Astrocyte of the hippocampus (primary cell): ENCODE results near the gene FSTL4.

Source experiments
- DNase-seq: peaks from one replicate; pipeline ENCODE4 v3.0.0; 2011; ENCODE audit warnings: low read depth, low spot score

The FSTL4 gene

DNA sequence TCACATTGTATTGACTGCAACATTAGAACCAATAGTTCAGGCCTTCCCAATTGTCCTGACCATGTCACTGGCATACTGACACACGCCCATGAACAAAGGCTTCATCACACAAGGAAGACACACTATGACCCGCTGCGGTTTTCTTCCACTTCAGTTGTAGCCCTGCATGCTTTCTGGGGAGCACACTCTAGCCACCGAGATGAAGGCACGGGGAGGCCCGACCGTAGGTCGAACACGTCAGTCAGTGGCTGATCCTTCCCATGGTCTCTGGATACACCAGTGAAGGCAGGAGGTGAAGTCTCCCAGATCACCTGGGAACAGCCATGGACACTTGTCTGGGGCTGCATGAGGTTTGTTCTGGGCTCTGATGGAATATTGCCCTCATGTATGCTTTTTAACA is 224.7 kb downstream of the FSTL4 start:
- no peak for DNase-seq

DNA sequence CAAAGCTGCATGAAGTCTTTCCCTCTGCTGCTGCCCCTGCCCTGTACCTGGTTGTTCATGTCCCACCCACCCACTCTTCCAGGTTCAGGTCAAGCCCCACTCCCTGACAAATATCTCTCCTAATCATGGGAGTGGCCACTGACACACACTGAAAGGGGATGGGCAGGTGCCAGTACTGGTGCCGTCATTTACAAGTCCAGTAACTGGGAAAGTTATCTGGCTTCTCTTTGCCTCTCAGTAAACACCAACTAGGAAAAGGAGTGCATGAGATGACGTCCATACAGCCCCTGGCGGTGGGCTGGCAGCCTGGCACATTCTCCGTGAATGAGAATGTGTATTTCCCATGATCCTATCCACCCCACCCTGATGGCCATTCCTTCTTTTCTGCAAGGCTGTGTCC is 225.2 kb downstream of the FSTL4 start:
- DNase-seq = no peak

DNA sequence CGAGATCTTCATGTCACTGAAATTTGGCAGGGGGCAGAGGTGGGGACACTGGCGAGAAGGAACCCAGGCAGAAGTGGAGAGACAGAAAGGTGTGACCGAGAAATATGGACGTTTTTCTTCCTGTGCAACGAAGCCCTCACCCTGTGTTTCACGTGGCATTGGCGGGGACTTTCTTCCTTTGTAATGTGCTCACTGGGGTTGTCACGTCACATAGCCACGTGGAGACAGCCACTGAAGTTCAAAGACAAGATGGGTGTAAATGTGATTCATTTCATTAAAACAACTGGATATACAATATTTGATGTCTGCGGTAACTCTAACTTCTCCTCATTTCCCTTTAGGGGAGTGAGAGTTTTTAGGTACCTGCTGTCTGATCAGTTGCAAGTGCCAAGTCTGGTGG is 225.7 kb downstream of the FSTL4 start:
- DNase-seq = no peak

DNA sequence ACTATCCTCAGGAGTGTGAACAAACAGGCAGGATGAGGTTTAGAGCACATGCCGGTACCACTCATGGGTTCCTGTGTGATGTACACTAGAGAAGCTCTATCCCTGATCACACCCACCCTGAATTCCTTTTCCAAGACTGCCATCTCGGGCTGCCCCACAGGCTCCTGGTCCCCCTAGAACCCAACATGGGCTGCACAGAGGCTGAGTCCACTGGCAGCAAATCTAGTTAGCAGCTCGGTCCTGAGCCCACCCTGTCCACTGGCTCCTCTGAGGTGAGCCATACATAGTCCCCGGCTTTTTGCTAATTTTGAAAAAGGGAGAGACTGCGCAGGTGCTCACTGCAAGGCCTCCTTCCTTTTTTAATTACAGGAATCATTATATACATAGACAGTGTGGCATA is 227.0 kb downstream of the FSTL4 start:
- DNase-seq = no peak

DNA sequence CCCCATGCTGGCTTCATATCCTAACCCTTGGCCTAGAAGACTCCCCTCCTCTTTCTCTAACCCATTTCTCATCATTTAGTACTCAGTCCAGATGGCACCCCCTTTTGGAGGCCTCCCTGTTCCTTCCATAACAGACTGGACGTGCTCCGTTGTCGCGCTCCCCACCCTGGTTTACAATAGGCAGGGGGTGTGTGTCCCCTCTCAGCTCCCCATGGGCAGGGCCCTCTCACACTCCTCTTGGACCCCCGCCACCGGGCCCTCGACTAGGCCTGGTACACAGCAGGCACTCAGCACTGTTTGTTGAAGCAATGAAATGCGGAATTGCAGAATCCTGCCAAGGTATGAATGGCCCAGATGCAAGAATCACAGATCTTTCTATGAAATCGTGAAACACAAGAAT is 227.4 kb downstream of the FSTL4 start:
- no peak for DNase-seq

DNA sequence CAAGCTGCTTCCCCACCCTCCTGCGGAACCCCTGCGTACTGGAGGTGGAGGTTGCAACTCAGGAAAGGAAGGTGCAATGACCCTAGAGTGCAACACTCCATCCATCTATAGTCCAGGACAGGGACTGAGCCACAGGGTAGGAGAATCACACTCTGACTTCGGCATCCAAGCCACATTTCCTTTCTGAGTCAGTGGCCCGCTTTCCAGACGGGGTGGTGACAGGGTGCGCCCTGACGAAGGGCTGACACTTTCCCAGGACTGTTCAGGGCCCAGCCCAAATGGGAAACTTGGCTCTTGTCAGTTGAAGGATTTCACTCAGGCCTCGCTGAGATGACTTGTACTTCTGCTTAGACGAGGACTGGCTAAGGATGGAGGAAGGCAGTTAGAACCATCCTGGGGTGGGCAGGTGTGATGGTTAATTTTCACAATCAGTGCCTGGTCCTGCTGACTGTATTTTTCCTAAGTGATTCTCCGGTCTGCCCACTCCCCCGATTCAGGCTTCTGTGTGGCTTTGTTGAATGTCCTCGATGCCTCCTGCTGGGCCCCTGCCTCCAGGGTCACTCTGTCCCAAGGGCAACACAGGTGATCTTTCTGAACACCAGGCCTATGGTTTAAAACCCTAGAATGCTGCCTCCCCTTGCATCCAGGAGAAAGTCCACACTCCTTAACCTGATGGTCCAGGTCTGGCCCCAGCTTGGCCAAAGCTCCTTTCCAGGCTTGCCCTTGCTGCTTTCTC is 228.1 kb downstream of the FSTL4 start:
- no peak for DNase-seq

DNA sequence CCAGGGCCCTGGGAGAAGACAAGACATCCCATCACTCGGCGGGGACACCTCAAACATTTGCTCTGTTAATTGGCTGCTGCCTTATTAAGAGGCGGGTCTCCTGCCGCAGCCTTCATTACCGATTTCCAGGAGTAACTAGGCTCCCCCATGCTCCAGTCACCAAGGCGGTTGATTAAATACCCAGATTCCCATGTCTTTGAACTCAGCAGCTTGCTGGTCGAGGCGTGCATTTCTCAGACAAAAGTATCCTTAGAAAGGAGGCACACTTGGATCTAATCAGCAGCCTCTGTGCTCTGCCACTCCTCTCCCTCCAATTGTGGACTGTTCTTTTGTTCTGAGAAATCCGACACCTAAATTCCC is 228.8 kb downstream of the FSTL4 start:
- no peak for DNase-seq

DNA sequence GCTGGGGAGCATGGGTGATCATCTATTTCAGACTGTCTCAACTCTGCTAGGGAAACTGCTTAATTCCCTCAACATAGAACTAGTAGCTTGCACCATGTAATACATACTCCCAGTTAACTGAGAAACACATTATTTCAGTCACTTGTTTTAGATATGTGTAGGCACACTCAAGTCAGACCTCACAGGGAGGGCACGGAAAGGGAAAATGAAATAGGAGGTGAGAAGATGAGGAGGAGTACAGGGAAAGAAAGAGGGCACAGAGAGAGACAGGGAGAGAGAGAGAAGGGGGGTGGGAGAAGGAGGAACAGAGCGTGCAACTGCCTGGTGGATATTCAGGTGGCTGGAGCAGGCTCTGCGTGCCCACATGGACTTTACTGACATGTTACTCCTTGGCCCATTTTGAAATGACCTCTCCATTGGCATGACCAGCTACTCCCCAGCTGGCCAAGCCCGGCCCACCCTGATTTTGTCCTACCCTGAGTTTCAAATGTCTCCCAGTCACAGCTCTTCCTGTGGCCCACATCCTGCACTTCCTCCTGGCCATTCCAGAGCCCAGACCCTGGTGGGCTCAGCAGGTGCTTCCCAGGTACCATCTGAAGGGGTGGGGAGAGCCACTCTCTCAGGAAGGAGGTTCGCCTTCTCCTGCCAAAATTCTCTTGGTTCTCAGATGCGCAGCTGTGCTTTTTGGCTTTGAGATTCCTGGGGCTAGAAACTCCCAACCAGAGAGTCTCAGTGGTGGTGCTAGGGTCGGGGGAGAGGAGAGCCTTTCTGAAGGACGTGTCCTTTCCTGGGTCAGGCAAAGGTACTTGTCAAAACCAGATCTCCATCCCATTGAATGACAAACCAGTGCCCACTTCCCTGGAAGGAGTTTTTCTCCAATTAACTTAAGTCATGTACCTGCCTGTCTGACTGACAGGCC is 229.4 kb downstream of the FSTL4 start:
- no peak for DNase-seq

DNA sequence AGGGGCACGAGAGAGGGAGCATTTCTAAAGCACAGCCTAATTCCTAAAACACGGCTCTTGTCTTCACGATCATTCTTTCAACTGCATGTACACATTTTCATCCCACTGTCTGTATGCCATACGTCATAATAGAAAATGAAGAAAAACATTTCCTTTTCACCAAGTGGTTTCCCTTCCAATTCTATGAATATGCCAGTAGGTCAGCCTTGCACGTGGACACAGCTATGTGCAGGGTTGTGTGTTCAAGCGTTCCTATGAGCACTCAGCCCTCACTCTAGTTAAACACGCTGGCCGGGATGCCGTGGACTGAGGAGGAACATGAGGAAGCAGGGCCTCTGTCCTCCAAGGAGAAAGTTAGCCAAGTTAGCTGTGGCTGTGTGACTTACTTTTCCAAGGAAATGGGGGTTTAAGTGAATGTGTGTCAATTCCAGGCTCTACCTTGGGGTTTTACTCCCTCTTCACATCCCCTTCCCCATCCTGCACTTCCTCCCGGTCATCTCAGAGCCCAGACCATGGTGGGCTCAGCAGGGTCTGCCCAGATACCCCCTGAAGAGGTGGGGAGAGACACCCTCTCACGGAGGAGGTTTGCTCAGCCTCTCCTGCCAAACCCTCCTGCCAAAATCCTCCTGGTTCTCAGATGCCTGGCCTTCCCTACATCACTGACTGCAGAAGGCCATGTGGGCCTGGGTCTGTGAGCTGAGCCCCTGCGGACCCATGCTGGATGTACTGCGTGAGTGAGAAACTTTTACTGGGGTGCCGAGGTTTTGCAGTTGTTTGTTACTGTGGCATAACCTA is 230.6 kb downstream of the FSTL4 start:
- no peak for DNase-seq

DNA sequence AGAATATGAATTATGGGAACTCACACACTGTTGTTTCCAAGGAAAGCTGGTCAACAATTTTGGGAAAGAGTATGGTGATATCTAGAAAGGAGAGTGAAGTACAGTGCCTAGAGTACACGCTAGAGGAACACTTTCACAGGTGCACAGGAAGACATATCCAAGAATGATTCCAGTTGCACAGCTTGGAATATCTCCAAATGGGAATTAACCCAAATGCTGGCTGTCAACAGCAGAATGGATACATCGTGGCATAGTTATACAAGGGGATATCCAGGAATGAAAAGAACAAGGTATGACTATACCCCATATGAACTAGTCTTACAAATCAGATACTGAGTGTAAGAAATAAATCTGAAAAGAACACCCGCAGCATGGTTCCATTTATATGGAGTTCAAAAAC is 231.3 kb downstream of the FSTL4 start:
- DNase-seq = no peak

DNA sequence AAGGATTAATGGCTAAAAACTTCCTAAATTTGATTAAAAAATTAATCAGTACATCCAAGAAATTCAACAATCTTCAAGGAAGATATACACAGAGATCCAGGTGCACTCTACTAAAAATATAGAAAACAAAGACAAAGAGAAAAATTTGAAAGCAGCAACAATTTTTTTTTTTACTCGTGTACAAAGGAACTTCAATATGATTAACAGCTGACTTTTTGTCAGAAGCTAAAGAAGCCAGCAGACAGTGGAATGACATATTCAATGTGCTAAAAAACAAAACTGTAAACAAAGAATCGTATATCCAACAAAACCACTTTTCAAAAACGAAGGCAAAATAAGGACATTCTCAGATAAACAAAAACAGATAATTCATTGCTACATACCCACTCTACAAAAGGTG is 234.6 kb downstream of the FSTL4 start:
- DNase-seq = no peak

DNA sequence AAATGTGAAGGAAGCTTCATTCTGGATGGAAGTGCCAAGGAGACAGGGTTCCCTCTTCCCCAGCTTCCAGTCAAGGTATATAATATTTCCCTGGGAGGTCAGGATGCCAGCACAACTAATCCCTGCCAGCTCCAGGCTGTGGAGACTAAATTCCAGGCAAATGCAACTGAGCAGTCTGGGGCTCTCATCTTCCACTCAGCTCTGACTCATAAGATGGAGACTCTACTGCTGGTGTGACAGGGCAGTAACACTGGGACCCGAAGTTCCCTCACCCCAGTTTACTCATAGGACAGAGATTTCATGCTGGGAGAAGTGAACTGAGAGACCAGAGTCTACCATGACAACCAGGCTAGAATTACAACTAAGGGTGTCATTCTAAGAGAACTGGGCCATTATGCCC is 235.4 kb downstream of the FSTL4 start:
- no peak for DNase-seq

DNA sequence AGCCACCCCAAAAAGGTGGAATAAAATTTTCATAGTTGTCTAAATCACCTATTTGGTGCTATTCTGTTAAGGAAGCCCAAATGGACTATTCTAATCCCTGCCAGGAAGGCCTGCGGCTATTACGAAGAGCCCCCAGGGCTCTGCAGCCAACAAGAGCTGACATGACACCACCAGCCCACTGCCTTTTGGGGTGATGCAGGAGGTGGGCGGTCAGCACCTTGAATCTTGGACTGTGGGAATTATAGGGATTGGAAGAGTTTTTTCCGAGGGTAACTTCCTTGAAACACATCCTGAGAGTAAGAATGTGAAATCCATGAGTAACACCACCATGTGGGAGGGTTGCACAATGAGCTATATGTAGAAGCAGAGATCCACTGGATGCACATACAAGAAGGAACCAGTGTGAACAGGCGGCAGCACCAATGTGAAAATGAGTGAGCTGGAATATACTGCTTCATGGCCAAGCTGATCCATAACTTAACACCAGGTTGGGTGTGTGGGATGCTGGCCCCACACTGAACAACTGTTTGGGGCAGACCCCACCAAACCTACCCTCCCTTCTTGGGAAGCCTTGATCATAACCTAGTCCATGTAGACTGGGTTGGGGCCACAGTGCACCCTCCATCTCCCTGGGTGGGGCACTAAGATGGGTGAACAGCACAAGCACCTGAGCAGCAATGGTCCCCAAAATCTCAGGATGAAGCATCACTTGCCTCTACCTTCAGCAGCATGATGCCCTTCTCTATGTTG is 239.0 kb downstream of the FSTL4 start:
- DNase-seq = no peak

DNA sequence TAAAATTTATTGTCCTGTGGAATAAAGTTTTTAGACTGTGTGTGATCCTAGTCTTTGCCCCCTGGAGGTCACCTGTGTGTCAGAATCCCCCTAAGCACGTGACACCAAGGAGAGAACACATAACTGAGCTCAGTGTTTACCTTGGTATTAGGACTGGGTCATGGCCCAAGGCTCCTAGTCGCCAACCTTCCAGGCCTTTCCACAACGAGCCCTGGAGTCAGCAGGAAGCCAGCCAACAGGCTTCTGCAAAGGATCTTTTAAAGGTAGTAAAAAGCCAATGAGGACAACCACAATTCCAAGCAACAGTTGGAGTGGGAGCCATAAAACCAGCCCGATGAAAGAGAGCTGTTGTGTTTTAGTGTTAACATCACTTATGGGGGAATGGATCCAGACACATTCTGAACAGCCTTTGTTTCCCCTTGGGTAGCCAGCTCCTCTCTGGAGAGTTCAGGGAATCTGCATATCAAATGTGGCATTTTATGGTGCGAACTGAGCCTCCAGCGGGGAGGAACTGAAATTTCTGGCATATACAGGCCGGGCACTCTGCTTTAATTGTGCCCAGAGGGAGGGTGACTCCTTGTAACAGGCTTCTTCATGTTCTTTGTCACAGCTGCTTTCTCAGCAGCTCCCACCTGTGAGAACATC is 239.9 kb downstream of the FSTL4 start:
- DNase-seq = no peak

DNA sequence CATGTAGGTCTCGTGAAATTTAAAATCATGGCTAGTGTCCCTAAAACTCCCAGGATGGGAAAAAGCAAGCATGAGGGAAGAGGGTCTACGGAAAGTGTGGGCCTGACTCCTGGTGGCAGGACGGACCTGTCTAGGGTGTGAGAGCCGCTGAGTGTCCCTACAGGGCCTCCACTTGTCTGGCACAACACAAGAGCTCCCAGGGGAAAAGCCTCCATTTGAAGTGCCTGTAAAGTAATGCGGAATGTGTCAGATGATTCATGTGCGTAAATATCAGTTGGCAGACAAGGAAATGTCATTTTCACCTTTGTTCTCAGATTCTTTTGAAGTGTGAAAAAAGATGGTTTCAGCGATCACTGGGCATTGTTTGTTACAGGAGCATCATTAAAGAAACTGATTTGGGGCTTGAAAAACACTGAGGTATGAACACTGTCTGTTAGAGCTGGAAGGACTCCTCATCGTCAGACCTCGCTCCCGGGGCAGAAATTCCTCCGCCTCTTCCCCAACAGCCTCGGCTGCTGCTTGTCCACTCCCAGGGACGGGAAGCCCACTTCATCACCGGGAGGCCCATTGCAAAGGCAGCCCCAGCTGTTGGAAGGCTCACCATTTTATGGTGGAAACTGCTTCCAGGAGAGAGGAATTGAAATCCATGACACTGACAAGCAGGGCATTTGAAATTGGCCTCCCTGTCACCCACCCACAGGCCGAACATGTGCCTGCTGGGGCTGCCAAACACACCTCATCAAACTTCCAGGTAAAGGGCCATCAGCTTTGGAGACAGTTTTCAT is 240.8 kb downstream of the FSTL4 start:
- DNase-seq = no peak

DNA sequence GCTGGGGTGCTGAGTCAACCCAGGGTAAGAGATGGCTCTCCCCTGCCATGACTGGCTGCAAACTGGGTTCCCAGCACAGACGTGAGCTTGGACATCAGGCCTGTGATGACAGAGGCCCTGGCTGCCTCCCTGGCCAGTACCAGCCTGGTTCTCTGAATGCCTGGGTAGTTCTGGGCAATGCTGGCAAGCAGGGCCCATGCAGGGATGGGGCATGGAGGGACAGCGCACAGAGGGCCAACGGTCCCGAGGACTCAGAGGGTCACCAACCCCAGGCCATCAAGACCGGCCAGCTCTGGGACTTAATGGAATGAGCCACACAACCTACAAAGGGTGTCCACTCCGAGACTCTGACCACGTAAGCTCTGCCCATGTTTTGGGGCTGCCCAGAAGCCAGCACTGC is 241.4 kb downstream of the FSTL4 start:
- DNase-seq = no peak

DNA sequence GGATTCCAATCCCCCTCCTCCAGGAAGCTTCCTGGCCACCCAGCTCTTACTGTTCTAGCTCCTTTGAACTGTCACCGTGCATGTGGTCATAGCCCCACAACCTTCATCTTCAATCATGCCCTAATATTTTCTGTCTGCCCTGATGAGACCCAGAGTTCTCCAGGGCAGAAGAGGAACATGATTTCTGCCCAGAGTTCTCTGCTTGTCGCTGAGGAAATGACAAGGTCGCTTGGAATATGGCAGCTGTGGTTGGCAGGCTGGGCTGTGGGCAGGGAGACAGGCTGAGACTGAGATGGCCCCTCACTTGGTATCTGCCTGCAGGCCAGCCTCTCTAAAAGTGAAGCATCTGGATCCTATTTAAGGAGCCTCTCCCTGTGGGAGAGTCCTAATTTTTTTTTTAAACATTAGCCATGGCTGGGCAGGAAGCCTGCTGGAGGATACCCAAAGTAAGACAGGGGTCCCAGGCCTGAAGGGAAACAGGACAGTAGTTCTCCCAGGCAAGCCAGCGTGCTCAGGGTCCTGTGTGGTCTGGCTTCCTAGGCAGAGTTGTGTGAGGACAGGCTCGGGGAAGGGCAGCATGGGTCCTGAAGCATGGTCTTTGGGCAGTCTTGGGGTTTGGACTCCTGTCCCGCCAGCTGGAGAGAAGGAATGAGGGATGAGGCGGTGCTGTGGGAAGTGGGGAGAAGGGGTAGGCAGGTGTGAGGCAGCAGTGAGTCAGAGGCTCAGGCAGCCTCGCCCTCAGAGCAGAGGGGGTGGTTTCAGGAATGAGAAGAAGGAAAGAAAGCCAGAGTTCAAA is 242.1 kb downstream of the FSTL4 start:
- DNase-seq = no peak

DNA sequence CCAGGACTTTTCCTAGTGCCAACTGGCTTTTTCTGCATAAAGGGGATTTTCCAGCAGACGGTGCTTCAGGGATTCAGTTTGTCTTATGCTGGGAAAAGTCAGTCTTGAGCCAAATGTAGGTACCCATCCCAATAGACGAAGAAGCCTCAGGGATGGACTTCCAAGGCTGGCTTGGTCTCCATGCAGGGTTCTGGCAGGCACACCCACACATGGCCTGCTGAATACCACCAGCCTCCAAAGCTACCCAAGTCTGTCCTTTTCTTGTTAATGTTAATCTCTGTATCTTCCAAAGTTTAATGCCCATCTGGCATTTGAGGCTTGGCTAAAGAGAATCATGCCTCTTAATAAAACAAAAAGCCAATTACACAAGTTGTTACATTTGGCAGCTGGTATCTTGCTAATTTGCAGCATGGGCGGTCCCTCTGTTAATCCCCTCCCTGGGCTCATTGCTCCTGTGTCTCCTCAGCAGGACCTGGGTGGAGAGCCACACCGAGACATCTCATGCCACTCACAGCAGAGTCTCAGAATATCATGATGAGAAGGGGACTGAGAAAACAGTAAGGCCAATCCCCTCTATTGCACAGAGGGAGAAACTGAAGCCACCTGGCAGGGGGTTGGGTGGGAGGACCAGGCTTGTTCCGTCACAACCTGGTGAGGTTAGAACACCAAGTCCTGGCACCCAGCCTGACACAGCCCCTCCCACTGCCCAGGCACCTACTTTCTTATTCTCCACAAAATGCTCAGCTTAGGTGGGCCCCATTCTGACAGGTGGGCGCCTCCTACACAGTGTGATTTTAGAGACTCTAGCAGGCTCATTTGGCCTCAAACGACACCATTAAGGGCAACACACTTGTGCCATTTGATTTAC is 243.2 kb downstream of the FSTL4 start:
- DNase-seq = no peak

DNA sequence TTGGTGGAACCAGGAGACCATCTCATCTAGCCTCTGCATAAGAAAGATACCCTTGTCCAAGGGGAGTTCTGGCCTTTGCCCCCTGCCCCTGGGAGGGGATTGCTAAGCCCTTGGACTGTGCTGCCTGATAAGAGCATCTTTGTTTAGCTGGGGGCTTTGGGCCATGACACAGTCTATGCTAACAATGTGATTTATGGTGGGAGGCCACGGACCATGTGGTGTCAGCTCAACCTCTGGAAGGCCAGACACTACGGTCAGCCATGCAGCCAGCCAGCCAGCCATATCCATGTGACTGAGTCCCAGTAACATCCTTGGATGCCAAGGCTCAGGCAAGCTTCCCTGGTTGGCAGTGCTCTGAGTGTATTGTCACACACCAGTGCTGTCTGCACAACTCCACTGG is 244.4 kb downstream of the FSTL4 start:
- DNase-seq = no peak
